Activated naive CD8-positive, alpha-beta T cell treated with anti-CD3 and anti-CD28 coated beads, Interleukin-2, amount 10 ng/mL, durations not matched to agents 7 days and 5 days (primary cell): ENCODE results near the gene HBE1. TPM values are rescaled to one million over a fixed set of nuclear protein-coding genes. Genes with fewer than 3 reads are reported as not detected.

Experiments used
- ATAC-seq: fragments of 150-1000 bp; cut with Tn5 transposase; one replicate; pipeline ENCODE4 v1.10.0; 2021; ENCODE audit warnings: low read depth, moderate library complexity
- POLR2A ChIA-PET: fragments of 350-600 bp; sonication (Branson Sonifier 250); formaldehyde crosslinking; loops from one replicate; lab custom pipeline; 2021; ENCODE audit warnings: antibody characterized with exemption; lab: Charles Lee
- DNase-seq: peaks from one replicate; pipeline ENCODE4 v3.0.0; 2021
- H3K27ac Mint-ChIP-seq: one replicate; pipeline ENCODE4 v1.8.0; 2022; ENCODE audit warnings: mild to moderate bottlenecking, mixed read lengths
- H3K27me3 Mint-ChIP-seq: one replicate; pipeline ENCODE4 v1.8.0; 2022; ENCODE audit warnings: mild to moderate bottlenecking, moderate library complexity, mixed read lengths
- H3K36me3 Mint-ChIP-seq: one replicate; pipeline ENCODE4 v1.8.0; 2021; ENCODE audit warnings: mild to moderate bottlenecking, mixed read lengths
- H3K4me1 Mint-ChIP-seq: one replicate; pipeline ENCODE4 v1.8.0; 2021; ENCODE audit warnings: mixed read lengths
- H3K4me3 Mint-ChIP-seq: one replicate; pipeline ENCODE4 v1.8.0; 2022; ENCODE audit warnings: mild to moderate bottlenecking, moderate library complexity, mixed read lengths
- H3K9me3 Mint-ChIP-seq: one replicate; pipeline ENCODE4 v1.8.0; 2021; ENCODE audit warnings: mixed read lengths
- total RNA-seq, 2 experiments: library from RNA; stranded (reverse); gene quantifications; one replicate each; pipeline ENCODE4 v1.2.3, GENCODE V29; 2021

The HBE1 gene
- total RNA-seq, 2 experiments from 2014 or later, result not detected

DNA sequence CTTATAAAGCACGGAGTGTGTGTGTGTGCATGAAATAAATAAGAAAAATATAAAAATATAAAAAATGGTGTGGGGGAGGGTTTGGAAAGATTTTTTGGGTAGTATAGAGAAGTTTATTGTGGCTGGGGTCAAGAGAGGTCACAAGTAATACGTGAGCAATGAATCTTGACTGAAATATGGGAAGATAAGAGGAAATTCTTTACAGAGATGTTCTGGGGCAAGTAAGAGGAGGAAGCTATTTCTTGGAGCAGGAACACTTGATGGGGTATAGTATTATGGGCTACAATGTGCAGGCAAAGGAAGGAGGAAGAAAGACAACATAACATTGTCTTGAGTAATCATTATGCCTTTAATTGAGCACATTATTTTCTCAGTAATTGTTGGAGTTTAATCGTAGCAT is 37.6 kb downstream of the HBE1 start:
- POLR2A ChIA-PET, result no interaction called here
- H3K4me3 Mint-ChIP-seq, result no peak overlapping the region
- H3K27ac Mint-ChIP-seq, result no peak overlapping the region
- H3K27me3 Mint-ChIP-seq, result peaks cover 17% of the 10 kb centered on the region
- peaks cover 5% of the 10 kb centered on the region for H3K4me1 Mint-ChIP-seq
- DNase-seq, result no peak
- H3K36me3 Mint-ChIP-seq, result no peaks in the 10 kb centered on the region
- H3K9me3 Mint-ChIP-seq, result no peaks in the 10 kb centered on the region
- no peak for ATAC-seq

DNA sequence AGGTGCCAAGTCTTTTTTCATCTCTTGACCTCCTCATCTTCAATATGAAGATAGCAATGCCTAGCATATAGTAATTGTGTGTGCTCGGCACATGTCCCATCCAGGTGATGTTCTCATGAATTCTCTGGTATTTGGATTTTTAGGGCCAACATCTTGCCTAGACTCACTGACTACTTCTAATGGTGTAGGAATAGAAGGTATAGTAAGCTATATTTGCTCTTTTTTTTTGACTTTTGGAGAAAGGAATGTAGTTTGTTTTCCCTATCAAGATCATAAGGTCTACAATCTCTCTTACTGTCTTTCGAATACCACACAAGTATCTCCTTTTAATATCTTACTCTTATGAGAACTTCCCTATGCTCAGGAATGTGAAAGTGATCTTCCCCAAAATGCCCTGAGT is 38.6 kb downstream of the HBE1 start:
- ATAC-seq, result no peak
- Mint-ChIP-seq H3K27me3 (peaks cover 14% of the 10 kb centered on the region), H3K9me3 (no peaks in the 10 kb centered on the region), H3K27ac (no peak overlapping the region), H3K4me3 (no peak overlapping the region), H3K4me1 (peaks cover 5% of the 10 kb centered on the region), H3K36me3 (no peaks in the 10 kb centered on the region)
- POLR2A ChIA-PET, result no interaction called here
- DNase-seq, result no peak

DNA sequence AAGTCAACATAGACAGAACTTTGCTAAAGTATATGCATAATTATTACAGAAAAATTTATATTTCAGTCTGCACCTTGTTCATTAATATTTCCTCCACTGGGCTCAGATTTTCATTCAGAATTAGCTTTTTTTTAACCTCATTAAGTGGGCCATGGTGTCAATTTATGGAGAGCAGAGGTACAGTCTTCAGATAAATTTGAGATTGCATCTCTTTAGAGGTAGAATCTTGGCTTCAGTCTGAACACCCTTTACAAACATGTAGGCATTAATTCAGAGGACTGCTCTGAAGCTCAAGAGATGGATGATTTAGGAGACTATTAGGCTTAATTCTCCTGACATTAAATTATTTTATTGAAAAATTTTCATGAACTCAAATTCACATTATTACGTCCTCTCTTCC is 39.5 kb downstream of the HBE1 start:
- POLR2A ChIA-PET, result no interaction called here
- Mint-ChIP-seq H3K4me1 (peaks cover 5% of the 10 kb centered on the region), H3K9me3 (no peaks in the 10 kb centered on the region), H3K27ac (no peak overlapping the region), H3K4me3 (no peak overlapping the region), H3K36me3 (no peaks in the 10 kb centered on the region), H3K27me3 (peaks cover 9% of the 10 kb centered on the region)
- ATAC-seq (no peak), DNase-seq (no peak)

DNA sequence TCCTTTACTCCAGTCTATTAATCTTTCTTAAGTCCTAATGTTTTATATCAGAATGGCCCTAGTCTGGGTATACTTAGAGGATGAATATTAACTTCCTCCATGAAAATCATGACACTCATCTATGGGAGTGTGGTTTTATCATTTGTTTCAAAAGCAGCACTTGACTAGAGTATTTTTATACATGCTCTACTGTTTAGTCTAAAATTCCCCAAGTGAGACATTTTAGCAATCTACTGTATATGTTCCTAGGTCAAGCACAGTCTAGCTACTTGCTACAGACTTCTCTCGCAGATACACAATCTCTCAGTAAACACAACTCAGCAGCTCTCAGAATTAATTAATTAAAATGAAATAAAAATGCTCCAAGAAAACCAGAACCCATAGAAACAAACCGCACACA is 39.9 kb downstream of the HBE1 start:
- POLR2A ChIA-PET, result no interaction called here
- DNase-seq, result no peak
- no peak for ATAC-seq
- Mint-ChIP-seq H3K36me3 (no peaks in the 10 kb centered on the region), H3K27ac (no peak overlapping the region), H3K4me1 (peaks cover 5% of the 10 kb centered on the region), H3K4me3 (no peak overlapping the region), H3K27me3 (peaks cover 7% of the 10 kb centered on the region), H3K9me3 (no peaks in the 10 kb centered on the region)

DNA sequence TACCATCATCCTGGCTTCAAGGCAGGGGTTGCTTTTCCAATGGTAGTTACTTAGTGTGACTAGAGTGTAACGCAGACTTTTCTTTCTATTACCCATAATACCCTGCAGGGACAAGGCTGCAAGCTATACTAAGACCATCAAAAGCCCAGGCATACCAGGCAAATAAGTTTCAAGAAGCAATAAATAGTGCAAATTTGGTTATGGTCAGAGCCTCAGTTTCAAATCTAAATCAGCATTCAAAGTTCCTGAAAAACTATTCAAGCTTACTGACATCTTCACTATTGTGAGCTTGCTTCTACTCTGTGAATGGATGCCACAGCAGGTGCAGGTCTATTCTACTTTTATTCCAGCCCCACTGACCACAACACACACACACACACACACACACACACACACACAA is 40.4 kb downstream of the HBE1 start:
- Mint-ChIP-seq H3K9me3 (no peaks in the 10 kb centered on the region), H3K27me3 (peaks cover 7% of the 10 kb centered on the region), H3K4me3 (no peak overlapping the region), H3K36me3 (no peaks in the 10 kb centered on the region), H3K27ac (no peak overlapping the region), H3K4me1 (peaks cover 2% of the 10 kb centered on the region)
- POLR2A ChIA-PET, result no interaction called here
- DNase-seq (no peak), ATAC-seq (no peak)

DNA sequence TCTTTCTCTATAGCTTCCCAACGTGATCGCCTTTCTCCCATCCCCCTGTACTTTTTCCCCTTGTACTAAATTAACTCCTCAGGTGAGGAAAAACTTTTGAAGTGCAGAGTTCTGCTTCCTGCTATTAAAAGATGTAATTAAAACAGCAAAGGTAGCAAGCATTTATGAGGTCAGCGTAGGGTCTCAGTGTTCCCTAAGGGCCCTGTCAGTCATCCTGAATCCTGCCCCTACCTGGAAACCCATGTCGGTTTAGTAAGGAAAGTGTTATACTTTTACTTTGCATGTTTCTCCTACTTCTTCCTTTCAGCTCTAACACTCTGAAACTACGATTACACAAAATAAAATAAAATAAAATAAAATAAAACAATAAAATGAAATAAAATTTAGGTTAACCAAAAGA is 41.6 kb downstream of the HBE1 start:
- Mint-ChIP-seq H3K9me3 (no peaks in the 10 kb centered on the region), H3K36me3 (no peaks in the 10 kb centered on the region), H3K4me3 (no peak overlapping the region), H3K27me3 (peaks cover 7% of the 10 kb centered on the region), H3K27ac (no peak overlapping the region), H3K4me1 (no peaks in the 10 kb centered on the region)
- DNase-seq (no peak), ATAC-seq (no peak)
- POLR2A ChIA-PET, result no interaction called here

DNA sequence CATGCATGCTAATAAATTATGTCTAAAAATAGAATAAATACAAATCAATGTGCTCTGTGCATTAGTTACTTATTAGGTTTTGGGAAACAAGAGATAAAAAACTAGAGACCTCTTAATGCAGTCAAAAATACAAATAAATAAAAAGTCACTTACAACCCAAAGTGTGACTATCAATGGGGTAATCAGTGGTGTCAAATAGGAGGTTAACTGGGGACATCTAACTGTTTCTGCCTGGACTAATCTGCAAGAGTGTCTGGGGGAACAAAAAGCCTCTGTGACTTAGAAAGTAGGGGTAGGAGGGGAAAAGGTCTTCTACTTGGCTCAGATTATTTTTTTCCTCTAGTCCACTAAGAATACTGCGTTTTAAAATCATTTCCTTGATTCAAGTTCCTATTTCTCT is 42.1 kb downstream of the HBE1 start:
- ATAC-seq (no peak), DNase-seq (no peak)
- no peaks in the 10 kb centered on the region for H3K36me3 Mint-ChIP-seq
- no peaks in the 10 kb centered on the region for H3K9me3 Mint-ChIP-seq
- POLR2A ChIA-PET, result no interaction called here
- H3K4me1 Mint-ChIP-seq, result no peaks in the 10 kb centered on the region
- no peak overlapping the region for H3K4me3 Mint-ChIP-seq
- H3K27ac Mint-ChIP-seq, result no peak overlapping the region
- H3K27me3 Mint-ChIP-seq, result peaks cover 7% of the 10 kb centered on the region

DNA sequence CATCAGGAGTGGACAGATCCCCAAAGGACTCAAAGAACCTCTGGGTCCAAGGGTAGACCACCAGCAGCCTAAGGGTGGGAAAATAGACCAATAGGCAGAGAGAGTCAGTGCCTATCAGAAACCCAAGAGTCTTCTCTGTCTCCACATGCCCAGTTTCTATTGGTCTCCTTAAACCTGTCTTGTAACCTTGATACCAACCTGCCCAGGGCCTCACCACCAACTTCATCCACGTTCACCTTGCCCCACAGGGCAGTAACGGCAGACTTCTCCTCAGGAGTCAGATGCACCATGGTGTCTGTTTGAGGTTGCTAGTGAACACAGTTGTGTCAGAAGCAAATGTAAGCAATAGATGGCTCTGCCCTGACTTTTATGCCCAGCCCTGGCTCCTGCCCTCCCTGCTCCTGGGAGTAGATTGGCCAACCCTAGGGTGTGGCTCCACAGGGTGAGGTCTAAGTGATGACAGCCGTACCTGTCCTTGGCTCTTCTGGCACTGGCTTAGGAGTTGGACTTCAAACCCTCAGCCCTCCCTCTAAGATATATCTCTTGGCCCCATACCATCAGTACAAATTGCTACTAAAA is 42.9 kb downstream of the HBE1 start, which contains the start of gene HBB:
Gene HBB, minus strand, starts transcription at position 340 of the 579 bp plus-strand sequence. Its CDS starts 50 bp downstream, at position 290.
- H3K36me3 Mint-ChIP-seq, result no peaks in the 10 kb centered on the region

DNA sequence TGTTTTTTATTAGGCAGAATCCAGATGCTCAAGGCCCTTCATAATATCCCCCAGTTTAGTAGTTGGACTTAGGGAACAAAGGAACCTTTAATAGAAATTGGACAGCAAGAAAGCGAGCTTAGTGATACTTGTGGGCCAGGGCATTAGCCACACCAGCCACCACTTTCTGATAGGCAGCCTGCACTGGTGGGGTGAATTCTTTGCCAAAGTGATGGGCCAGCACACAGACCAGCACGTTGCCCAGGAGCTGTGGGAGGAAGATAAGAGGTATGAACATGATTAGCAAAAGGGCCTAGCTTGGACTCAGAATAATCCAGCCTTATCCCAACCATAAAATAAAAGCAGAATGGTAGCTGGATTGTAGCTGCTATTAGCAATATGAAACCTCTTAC is 44.3 kb downstream of the HBE1 start:
- H3K27ac Mint-ChIP-seq, result no peak overlapping the region
- H3K9me3 Mint-ChIP-seq, result no peaks in the 10 kb centered on the region
- ATAC-seq, result no peak
- no peaks in the 10 kb centered on the region for H3K4me1 Mint-ChIP-seq
- no peak overlapping the region for H3K4me3 Mint-ChIP-seq
- H3K27me3 Mint-ChIP-seq, result no peaks in the 10 kb centered on the region
- DNase-seq, result no peak
- H3K36me3 Mint-ChIP-seq, result no peaks in the 10 kb centered on the region
- POLR2A ChIA-PET, result no interaction called here

More for the DNA sequence above, 42.9 kb downstream of the HBE1 start, which contains the start of gene HBB:
- Mint-ChIP-seq H3K9me3 (no peaks in the 10 kb centered on the region), H3K27ac (no peak within 1 kb of the TSS), H3K4me3 (no peak within 1 kb of the TSS), H3K27me3 (peaks cover 7% of the 10 kb centered on the region), H3K4me1 (no peaks in the 10 kb centered on the region)
- no peak for DNase-seq
- ATAC-seq, result no peak
- POLR2A ChIA-PET, result no interaction called here

DNA sequence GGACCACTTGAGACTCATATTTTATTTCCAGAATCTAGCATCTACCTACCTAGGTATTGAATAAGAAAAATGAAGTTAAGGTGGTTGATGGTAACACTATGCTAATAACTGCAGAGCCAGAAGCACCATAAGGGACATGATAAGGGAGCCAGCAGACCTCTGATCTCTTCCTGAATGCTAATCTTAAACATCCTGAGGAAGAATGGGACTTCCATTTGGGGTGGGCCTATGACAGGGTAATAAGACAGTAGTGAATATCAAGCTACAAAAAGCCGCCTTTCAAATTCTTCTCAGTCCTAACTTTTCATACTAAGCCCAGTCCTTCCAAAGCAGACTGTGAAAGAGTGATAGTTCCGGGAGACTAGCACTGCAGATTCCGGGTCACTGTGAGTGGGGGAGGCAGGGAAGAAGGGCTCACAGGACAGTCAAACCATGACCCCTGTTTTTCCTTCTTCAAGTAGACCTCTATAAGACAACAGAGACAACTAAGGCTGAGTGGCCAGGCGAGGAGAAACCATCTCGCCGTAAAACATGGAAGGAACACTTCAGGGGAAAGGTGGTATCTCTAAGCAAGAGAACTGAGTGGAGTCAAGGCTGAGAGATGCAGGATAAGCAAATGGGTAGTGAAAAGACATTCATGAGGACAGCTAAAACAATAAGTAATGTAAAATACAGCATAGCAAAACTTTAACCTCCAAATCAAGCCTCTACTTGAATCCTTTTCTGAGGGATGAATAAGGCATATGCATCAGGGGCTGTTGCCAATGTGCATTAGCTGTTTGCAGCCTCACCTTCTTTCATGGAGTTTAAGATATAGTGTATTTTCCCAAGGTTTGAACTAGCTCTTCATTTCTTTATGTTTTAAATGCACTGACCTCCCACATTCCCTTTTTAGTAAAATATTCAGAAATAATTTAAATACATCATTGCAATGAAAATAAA is 44.9 kb downstream of the HBE1 start:
- H3K4me3 Mint-ChIP-seq, result no peak overlapping the region
- H3K4me1 Mint-ChIP-seq, result no peaks in the 10 kb centered on the region
- H3K27ac Mint-ChIP-seq, result no peak overlapping the region
- H3K27me3 Mint-ChIP-seq, result no peaks in the 10 kb centered on the region
- H3K36me3 Mint-ChIP-seq, result no peaks in the 10 kb centered on the region
- no peak for ATAC-seq
- POLR2A ChIA-PET, result no interaction called here
- no peaks in the 10 kb centered on the region for H3K9me3 Mint-ChIP-seq
- no peak for DNase-seq

DNA sequence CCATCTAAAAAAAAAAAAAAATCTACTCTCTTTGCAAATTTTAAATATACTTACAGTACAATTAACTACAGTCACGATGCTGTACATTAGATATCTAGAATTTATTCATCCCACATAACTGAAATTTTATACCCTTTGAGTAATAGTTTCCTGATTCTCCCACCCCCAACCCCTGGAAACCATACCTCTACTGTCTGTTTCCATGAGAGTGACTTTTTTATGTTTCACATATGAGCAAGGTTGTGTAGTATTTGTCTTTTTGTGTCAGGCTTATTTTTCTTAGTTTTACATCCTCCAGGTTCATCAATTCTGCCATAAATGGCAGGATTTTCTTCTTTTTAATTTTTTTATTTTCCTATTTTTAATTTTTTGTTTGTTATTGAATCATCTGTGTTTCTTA is 46.1 kb downstream of the HBE1 start:
- DNase-seq (no peak), ATAC-seq (no peak)
- Mint-ChIP-seq H3K27ac (no peak overlapping the region), H3K4me3 (no peak overlapping the region), H3K9me3 (no peaks in the 10 kb centered on the region), H3K4me1 (no peaks in the 10 kb centered on the region), H3K27me3 (no peaks in the 10 kb centered on the region), H3K36me3 (no peaks in the 10 kb centered on the region)
- POLR2A ChIA-PET, result no interaction called here

DNA sequence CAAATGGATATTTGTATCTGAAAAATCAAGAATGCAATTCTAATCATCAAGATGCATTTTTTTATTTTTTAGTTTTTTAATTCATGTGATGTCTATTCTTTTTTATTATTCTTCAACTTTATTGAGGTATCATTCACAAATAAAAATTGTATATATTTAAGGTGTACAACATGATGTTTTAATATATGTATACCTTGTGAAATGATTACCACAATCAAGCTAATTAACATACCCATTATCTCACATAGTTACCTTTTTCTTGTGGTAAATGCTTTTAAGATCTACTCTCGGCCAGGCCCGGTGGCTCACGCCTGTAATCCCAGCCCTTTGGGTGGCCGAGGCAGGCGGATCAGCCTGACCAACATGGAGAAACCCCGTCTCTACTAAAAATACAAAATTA is 46.6 kb downstream of the HBE1 start:
- POLR2A ChIA-PET, result no interaction called here
- Mint-ChIP-seq H3K4me1 (no peaks in the 10 kb centered on the region), H3K27ac (no peak overlapping the region), H3K9me3 (no peaks in the 10 kb centered on the region), H3K27me3 (no peaks in the 10 kb centered on the region), H3K4me3 (no peak overlapping the region), H3K36me3 (no peaks in the 10 kb centered on the region)
- no peak for DNase-seq
- ATAC-seq, result no peak
